Stimulated activated CD4-positive, alpha-beta T cell treated with anti-CD3 and anti-CD28 coated beads, Interleukin-12 subunit alpha, Interleukin-12 subunit beta, amount 100 ng/mL, for 48 hours (primary cell): ENCODE measurements around the gene PTPRN2.
"Not testable (repeated sequence)": the region's sequence is repeated elsewhere in the genome, so short reads cannot be mapped to it uniquely, and the experiment has no call there.

Source experiments
- DNase-seq, 3 donors: peaks; one replicate each; pipeline ENCODE4 v3.0.0-alpha.2; 2020; ENCODE audit warnings: low read depth in 2 of 3, low spot score in 1 of 3

The PTPRN2 gene

GRCh38 chr7:157702311-157703023, 885.2 kb downstream of the PTPRN2 start:
- no peak for DNase-seq

DNA sequence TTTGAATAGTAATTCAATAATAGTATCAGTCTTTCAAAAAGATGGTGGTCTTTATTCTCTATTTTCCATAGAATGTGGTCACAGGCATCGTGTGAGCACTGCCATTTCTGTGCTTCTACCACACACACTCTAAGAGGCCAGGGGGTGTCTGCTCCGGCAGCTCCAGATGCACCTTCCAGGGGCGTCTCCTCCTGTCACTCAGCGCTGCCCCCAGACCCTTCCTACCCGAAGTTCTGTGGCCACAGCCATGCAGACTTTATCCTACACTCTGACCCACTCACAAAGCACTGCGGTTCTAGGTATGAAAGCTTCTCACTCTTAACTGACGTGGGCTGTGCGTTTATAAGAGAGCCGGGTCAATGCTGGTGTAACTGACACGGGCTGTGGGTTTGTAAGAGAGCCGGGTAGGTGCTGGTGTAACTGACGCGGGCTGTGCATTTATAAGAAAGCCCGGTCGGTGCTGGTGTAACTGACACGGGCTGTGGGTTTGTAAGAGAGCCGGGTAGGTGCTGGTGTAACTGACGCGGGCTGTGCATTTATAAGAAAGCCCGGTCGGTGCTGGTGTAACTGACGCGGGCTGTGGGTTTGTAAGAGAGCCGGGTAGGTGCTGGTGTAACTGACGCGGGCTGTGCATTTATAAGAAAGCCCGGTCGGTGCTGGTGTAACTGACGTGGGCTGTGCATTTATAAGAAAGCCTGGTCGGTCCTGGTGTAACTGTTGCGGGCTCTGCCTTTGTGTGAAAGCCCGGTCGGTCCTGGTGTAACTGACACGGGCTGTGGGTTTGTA, 886.0 kb downstream of the PTPRN2 start:
- DNase-seq, result not testable (repeated sequence)

GRCh38 chr7:157700231-157701005, 887.2 kb downstream of the PTPRN2 start:
- no peak for DNase-seq

GRCh38 chr7:157699357-157700013, 888.1 kb downstream of the PTPRN2 start:
- no peak for DNase-seq

DNA sequence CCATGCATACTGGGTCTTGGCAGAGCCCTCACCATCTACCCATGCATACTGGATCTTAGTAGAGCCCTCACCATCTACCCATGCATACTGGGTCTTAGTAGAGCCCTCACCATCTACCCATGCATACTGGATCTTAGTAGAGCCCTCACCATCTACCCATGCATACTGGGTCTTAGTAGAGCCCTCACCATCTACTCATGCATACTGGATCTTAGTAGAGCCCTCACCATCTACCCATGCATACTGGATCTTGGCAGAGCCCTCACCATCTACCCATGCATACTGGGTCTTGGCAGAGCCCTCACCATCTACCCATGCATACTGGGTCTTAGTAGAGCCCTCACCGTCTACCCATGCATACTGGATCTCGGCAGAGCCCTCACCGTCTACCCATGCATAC, 890.3 kb downstream of the PTPRN2 start:
- not testable (repeated sequence) for DNase-seq

GRCh38 chr7:157695609-157696008, 892.0 kb downstream of the PTPRN2 start:
- DNase-seq, result not testable (repeated sequence)

GRCh38 chr7:157694376-157694665, 893.3 kb downstream of the PTPRN2 start:
- DNase-seq, result no peak

- no peak for DNase-seq
Measured at GRCh38 chr7:157693521-157694375, 893.9 kb downstream of the PTPRN2 start.

GRCh38 chr7:157693071-157693520, 894.5 kb downstream of the PTPRN2 start:
- no peak for DNase-seq

DNA sequence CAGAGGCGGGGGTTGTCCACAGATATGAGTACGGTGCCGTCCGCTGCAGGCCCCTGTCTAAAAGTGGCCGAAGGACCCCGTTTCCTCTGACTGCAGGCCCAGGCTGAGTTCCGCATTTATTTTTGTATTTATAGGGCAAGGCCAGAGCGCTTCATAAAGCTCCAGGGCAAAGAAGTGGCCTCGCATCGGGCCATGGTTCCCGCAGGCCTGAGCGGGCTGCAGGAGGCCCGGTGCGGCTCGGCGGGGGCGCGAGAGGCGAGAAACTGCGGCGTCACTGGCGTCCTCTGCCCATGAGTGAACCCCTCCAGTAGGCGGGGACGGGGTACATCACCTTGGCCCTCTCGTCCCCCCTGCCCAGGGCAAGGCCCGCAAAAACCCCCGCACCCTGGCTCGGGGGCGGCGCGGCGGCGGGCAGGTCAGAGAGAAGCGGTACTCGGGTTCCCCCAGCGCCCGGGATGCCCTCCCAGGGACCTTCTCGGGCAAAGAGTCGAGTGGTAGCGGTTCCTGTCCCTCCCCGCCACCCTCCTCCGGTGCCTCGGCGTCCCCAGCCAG, 895.1 kb downstream of the PTPRN2 start:
- no peak for DNase-seq

DNA sequence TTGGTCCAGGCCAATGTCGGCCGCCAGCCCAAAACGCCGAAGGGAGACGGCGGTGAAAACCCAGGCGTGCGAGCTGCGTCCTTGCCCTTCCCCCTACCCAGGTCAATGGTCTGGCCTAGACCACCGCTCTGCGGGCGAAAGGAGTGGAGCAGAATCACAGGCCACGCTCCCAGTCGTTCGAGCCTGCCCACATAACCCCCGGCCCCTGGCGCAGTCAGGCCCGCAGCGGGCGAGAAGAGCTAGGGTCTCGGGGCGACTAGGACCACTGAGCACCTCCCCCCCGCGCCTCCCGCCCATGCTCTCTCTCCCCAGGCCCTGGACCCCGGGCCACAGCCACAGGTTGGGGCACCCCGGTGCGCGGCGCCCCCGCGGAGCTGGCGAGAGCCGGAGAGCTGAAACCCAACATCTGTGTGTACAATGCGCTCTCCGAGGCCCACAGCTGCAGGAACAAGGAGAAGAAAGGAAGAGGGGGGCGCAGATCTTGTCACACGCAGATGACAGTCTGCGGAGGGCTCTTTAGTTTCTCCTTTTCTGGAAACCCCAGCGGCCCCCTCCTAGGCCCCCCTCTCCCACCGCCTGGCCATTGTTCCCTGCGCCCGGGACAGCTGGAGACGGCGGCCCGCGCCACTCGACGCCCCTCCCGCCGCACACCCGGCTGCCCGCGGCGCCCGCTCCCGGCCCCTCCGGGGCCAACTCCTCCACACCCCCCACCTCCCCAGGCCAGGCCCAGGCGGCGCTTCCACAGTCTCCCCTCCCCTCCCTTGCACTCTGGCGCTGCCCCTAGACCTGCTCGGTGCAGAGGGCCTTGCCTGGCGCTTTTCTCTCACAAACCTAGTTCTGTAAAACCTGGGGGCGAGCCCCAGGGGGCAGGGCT, 895.8 kb downstream of the PTPRN2 start:
- DNase-seq, result no peak

DNA sequence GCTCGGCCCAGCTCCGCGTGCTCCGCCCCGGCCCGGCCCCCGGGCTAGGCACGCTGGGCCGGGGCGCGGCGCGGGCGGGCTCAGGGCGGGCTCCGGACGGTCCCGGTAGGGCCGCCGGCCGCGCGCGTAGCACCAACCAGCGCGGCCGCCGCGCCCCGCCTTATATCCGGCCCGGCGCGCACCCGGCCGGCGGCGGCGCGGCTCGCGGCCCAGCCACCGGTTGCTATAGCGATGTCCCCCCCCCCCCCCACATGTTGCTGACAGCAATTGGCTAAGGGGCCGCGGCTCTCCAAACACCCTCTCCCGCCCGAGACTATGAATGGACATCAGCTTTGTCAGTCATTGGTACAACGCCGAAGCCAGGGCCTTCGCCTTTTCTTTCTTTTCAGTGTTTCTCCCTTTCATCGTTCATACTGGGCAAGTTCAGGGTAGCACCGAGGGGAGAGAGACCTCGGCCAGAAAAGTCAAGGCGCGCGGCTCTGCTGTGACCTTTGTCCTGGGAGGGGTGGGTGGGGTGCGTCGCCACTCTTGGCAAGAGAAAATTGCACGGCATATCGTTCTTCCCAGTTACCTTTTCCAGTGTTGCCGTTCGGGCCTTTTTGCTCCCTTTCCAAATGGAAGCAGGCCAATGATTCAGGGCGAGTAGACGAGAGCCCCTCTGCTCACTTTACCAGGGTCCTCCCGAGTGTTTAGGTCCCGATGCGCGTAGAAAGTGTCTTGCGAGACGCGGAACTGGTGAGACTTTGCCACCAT, 896.6 kb downstream of the PTPRN2 start:
- DNase-seq, result no peak

DNA sequence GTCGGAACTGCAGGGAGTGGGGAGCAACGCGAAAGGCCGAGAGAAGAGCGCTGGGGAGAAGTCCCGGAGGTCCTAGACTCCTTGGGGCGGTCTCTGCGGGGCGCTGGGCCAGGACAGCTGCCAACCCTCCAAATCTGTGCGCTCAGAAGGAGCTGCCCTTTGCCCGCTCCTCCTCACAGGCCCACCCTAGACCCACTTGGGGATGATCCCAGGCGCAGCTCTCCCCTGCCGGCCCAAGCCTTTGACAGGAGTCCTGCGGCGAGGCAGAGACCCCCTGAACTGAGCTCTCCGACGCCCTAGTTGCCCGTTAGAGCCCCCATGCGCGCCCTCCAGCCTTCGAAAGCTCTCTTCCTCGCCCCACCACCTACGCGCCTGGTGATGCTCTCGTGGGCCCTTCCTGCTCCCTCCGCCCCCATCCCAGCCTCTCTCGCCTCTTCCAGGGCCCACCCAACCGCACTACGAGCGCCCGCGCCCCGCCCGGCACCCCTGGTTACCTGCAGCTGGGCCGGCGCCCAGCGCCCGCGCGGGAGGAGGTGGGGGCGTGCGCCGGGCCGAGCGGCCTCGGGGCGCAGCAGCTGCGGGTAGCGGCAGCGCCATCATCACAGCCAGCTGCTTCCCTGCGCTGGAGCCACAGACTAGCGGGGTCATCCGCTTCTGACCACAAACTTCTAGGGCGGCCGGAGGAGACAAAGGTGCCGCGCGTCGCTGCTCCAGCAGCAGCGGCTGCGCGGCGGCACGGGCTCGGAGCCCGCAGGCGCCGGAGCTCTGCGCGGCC, 897.4 kb downstream of the PTPRN2 start:
- no peak for DNase-seq

- DNase-seq, result no peak
Measured at GRCh38 chr7:157689269-157690057, 898.2 kb downstream of the PTPRN2 start.

- no peak for DNase-seq
Measured at GRCh38 chr7:157688533-157689268, 898.9 kb downstream of the PTPRN2 start.

DNA sequence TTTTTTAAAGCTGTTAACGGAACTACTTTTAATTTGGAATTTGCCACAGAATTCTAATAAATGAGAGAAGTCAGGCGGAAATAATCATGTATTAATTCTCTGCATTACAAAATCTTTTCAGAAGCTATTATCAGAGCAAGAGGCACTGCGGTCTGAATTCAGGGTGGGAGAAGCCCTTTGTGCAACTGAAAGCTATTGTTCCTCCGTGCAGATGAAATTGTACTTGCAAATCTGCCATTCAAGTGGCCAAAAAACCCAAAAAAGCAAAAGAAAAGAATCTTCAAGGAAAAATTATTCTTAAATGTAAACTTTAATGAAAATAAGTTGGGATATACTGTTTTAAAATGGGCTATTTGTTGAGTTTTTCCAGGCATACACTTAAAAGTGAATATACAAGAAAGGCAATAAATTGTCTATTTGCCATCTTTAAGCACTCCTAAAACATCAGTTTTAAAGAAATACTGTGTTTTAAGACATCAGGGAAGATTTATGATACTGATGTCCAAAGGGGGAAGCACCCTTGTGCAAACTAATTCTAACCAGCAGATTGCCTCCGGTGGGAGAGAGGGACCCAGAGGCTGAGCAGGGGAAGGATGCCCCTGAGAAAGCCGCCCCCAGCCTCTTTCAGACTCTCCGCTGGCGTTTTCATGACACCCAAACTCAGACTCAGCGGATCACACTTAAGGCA, 899.6 kb downstream of the PTPRN2 start:
- no peak for DNase-seq
